Calu3 (cell line): ENCODE results near the gene VWC2L. TPM values are rescaled to one million over a fixed set of nuclear protein-coding genes. Genes with fewer than 3 reads are reported as not detected.

Source experiments
- Bru-seq: library from RNA; stranded (reverse); fragments of 400-500 nt; gene quantifications from one replicate; lab custom pipeline; 2021; lab: Mats Ljungman, UMichigan
- BruChase-seq, 2 experiments: library from RNA; stranded (reverse); fragments of 400-500 nt; gene quantifications; one replicate each; lab custom pipeline; 2021; lab: Mats Ljungman, UMichigan
- BruUV-seq: library from RNA; stranded (reverse); fragments of 400-500 nt; replicated peaks from 2 replicates; lab custom pipeline; 2021; lab: Mats Ljungman, UMichigan
- CTCF ChIA-PET: fragments of 300-600 bp; sonication (Branson Sonifier 250); formaldehyde crosslinking; loops from one replicate; lab custom pipeline; 2022; ENCODE audit warnings: antibody characterized with exemption; lab: Charles Lee
- DNase-seq: peaks from one replicate; pipeline ENCODE4 v3.0.0; 2022
- H3K27ac Mint-ChIP-seq: one replicate; pipeline ENCODE4 v1.8.0; 2022; ENCODE audit warnings: mixed read lengths; ENCODE audit not compliant: unreplicated experiment
- H3K27me3 Mint-ChIP-seq: one replicate; pipeline ENCODE4 v1.8.0; 2022; ENCODE audit warnings: mixed read lengths; ENCODE audit not compliant: unreplicated experiment
- H3K36me3 Mint-ChIP-seq: one replicate; pipeline ENCODE4 v1.8.0; 2022; ENCODE audit warnings: mild to moderate bottlenecking, moderate library complexity, mixed read lengths; ENCODE audit not compliant: insufficient read depth, unreplicated experiment
- H3K4me1 Mint-ChIP-seq: one replicate; pipeline ENCODE4 v1.8.0; 2022; ENCODE audit warnings: mild to moderate bottlenecking, low read depth, mixed read lengths; ENCODE audit not compliant: unreplicated experiment
- H3K4me3 Mint-ChIP-seq: one replicate; pipeline ENCODE4 v1.8.0; 2022; ENCODE audit warnings: mild to moderate bottlenecking, low read depth, moderate library complexity, mixed read lengths; ENCODE audit not compliant: unreplicated experiment
- H3K9me3 Mint-ChIP-seq: one replicate; pipeline ENCODE4 v1.8.0; 2022; ENCODE audit warnings: low read depth, mixed read lengths; ENCODE audit not compliant: unreplicated experiment
- intact Hi-C: fragments of 100-400 bp; cut with micrococcal nuclease; formaldehyde crosslinking; loops from one replicate; pipeline ENCODE4 v1.10.0; 2022; ENCODE audit not compliant: unreplicated experiment
- long read RNA-seq: library from polyadenylated mRNA; stranded (forward); transcript quantifications from one replicate; pipeline ENCODE4 v2.0.0, GENCODE V29; 2022
- total RNA-seq: library from RNA; stranded (reverse); gene quantifications from 2 replicates; pipeline ENCODE4 v1.2.3, GENCODE V29; 2022
- TF ChIP-seq, protein P1 (sequence below): fragments of 200-600 bp; IDR thresholded peaks from one replicate; pipeline ENCODE4 v1.8.0; 2022; ENCODE audit warnings: antibody characterized with exemption; ENCODE audit not compliant: unreplicated experiment

Gene VWC2L
- total RNA-seq (not detected in 2 replicates), Bru-seq, nascent RNA (percentile 9 among the genes with signal in this experiment), BruChase-seq, experiment 1, labeled RNA remaining after a 6-hour chase (percentile 8 among the genes with signal in this experiment), BruChase-seq, experiment 2, labeled RNA remaining after a 2-hour chase (percentile 9 among the genes with signal in this experiment)
- long read RNA-seq, result 0 reads

GRCh38 chr2:214410918-214411554, at the start of gene VWC2L:
Gene VWC2L (plus strand): TSS chr2:214411054. CDS start chr2:214414194, 3,140 bp downstream.
- intact Hi-C loops, result loop anchor here (10.0 kb wide), 1 partner anchor 816 kb away; no protein-coding TSS in a partner anchor

DNA sequence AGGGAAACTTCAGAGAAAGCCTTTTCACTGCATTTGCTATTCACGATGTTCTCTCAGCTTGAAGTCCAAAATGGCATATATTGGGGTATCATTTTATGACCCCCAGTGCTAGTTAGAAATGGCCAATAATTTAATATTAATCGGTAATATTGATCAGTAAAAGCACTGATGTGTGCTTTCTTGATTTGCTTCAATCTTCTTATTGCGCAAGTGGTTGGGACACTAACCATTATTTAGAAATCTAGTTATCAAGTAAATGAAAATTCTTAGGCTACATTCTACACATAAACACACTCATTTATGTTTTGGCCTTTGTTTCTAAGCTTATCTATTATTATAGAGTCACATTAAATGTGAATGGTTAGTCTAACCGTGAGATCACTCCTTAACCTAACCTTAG, 49.7 kb upstream of the VWC2L start:
- Mint-ChIP-seq H3K36me3 (no peaks in the 10 kb centered on the region), H3K4me3 (no peak overlapping the region)
- CTCF ChIA-PET, result no interaction called here

More at GRCh38 chr2:214410918-214411554, at the start of gene VWC2L:
- TF ChIP-seq, protein P1, sequence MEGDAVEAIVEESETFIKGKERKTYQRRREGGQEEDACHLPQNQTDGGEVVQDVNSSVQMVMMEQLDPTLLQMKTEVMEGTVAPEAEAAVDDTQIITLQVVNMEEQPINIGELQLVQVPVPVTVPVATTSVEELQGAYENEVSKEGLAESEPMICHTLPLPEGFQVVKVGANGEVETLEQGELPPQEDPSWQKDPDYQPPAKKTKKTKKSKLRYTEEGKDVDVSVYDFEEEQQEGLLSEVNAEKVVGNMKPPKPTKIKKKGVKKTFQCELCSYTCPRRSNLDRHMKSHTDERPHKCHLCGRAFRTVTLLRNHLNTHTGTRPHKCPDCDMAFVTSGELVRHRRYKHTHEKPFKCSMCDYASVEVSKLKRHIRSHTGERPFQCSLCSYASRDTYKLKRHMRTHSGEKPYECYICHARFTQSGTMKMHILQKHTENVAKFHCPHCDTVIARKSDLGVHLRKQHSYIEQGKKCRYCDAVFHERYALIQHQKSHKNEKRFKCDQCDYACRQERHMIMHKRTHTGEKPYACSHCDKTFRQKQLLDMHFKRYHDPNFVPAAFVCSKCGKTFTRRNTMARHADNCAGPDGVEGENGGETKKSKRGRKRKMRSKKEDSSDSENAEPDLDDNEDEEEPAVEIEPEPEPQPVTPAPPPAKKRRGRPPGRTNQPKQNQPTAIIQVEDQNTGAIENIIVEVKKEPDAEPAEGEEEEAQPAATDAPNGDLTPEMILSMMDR, result no peak
- peak; percentile 82 for DNase-seq
- no peaks in the 10 kb centered on the region for H3K4me1 Mint-ChIP-seq
- H3K27me3 Mint-ChIP-seq, result no peaks in the 10 kb centered on the region
- no peaks in the 10 kb centered on the region for H3K9me3 Mint-ChIP-seq
- H3K27ac Mint-ChIP-seq, result no peak within 1 kb of the TSS
- no peak within 1 kb of the TSS for H3K4me3 Mint-ChIP-seq
- BruUV-seq, result no TSS peak
- H3K36me3 Mint-ChIP-seq, result no peaks in the 10 kb centered on the region
- CTCF ChIA-PET, result interaction anchor here (0.7 kb wide), 1 partner anchor 22 kb away, joined by 3 read pairs; no protein-coding TSS in a partner anchor

DNA sequence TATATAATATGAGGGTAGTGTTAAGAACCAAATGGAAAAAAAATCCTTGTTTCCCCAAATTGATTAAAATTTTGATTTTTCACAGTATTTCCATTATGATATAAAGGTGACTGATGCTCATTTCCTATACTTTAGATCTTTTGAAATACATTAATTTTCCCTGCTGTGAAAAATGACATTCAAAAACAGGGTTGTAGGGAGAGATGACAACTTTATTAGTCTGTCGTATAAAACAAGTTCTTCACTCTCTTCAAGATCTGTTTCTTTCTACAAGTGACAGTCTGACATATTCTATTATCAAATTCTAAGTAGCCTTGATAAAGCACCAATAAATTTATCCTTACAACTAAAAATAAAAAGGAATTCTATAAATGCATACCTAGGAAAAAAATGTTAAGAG, 45.3 kb upstream of the VWC2L start:
- intact Hi-C loops, result no loop called here
- DNase-seq, result no peak
- Mint-ChIP-seq H3K27me3 (no peaks in the 10 kb centered on the region), H3K9me3 (no peaks in the 10 kb centered on the region), H3K36me3 (no peaks in the 10 kb centered on the region), H3K27ac (no peak overlapping the region), H3K4me1 (no peaks in the 10 kb centered on the region), H3K4me3 (no peak overlapping the region)
- BruUV-seq, result no TSS peak
- TF ChIP-seq, protein P1, result no peak
- CTCF ChIA-PET, result no interaction called here

More for the DNA sequence above, 49.7 kb upstream of the VWC2L start:
- Mint-ChIP-seq H3K27ac (no peak overlapping the region), H3K27me3 (no peaks in the 10 kb centered on the region), H3K9me3 (no peaks in the 10 kb centered on the region), H3K4me1 (no peaks in the 10 kb centered on the region)
- DNase-seq, result no peak
- intact Hi-C loops, result no loop called here
- BruUV-seq, result no TSS peak
- TF ChIP-seq, protein P1, result no peak

DNA sequence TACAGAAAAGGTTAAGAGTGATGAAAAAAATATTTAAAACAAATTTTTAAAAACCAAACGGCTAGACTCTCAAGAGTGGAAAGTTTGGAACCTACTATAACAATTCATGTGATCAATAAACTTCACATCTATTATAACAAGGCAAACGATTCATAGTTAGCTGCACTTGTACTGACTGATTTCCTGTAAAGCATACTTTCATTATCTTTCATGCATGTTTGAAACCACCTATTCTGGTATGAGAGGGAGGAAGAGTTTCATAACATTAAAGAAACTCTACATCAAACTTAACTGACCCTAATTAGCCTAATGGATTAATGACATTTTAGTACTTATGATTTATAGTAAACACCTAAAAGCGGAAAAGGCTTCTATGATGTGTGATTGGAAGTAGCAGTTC, 43.7 kb upstream of the VWC2L start:
- no TSS peak for BruUV-seq
- CTCF ChIA-PET, result no interaction called here
- H3K27ac Mint-ChIP-seq, result no peak overlapping the region
- no peaks in the 10 kb centered on the region for H3K4me1 Mint-ChIP-seq
- no peak overlapping the region for H3K4me3 Mint-ChIP-seq
- no peaks in the 10 kb centered on the region for H3K9me3 Mint-ChIP-seq
- intact Hi-C loops, result no loop called here
- no peak for DNase-seq
- no peaks in the 10 kb centered on the region for H3K27me3 Mint-ChIP-seq
- H3K36me3 Mint-ChIP-seq, result no peaks in the 10 kb centered on the region
- TF ChIP-seq, protein P1, result no peak
